Fibroblast of the conjunctiva (primary cell): Measurements from ENCODE around the gene RD3L.
"Not testable (repeated sequence)": the region's sequence is repeated elsewhere in the genome, so short reads cannot be mapped to it uniquely, and the experiment has no call there.

Experiments used
- DNase-seq: peaks from one replicate; pipeline ENCODE4 v3.0.0-alpha.2; 2010; ENCODE audit warnings: low read depth

RD3L gene

DNA sequence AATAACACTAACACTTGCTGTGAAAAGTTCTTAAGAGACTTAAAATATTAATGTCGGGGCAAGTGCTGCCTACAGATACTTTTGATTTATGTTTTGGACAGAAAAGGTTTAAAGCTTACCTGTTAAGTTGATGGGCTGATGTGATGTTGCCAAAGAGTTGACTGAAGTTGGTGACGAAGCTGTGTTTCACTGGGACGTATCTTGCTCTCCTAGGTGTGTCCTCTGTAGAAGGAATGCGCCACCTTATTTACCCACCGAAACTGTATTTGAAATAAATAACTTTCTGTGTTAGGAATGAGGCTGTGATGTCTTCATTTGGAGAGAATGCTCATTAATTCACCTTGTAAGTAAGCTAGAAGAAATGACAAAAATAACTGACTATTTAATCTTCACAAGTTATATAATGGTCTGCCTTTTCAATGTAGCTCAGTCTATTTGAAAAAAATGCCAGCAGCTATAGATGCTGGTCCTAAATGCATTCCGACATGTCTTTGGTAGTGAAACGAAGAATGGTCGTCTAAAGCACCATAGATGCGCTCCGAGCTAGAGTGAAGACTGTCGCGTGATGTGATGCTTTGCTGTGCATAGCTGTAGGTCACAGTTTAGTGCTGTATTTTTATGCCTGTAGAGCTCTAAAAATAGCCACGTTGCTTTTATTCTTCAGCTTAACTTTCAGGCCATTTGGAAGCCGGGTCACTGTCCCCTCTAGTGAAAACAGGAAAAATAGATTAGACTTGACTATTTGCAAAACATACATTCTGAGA, at the start of gene RD3L:
Gene RD3L (minus strand): TSS at position 557 of the 764 bp plus-strand sequence. CDS start 834 bp downstream, outside the sequence.
- DNase-seq, result no peak

DNA sequence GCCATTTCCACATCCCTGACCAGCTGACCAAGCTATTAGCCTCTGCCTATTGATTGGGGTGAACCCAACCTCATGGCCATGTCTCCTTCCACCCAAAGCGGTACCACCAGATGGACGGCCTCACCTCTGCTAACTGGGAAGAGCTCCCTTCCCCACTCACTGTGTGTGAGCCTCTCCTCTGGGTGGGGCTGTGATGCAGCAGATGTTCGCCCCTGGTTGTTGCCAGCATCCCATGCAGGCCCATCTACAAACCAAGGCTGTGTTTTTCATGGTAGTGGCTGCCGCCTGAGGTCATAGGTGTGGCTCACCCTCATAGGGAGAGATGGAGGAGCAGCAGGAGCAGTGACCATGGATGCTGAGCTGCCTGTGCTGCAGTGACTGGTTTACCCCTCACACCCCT, 47.6 kb upstream of the RD3L start:
- DNase-seq, result no peak

DNA sequence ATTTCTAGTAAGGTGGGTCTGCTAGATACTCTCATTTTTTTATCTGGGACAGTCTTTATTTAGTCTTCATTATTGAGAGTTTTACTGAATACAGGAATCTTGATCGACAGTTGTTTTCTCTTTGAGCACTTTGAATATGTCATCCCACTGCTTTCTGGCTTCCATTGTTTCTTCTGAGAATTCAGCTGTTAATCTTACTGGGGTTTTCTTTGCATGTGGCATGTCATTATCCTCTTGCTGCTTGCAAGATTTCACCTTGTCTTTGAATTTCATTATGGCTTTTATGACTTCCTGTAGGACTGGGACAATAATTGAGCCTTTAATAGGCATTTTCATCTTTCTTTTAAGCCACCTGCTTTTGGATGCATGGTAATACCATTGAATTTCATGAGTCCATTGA, 46.7 kb upstream of the RD3L start:
- DNase-seq, result no peak

DNA sequence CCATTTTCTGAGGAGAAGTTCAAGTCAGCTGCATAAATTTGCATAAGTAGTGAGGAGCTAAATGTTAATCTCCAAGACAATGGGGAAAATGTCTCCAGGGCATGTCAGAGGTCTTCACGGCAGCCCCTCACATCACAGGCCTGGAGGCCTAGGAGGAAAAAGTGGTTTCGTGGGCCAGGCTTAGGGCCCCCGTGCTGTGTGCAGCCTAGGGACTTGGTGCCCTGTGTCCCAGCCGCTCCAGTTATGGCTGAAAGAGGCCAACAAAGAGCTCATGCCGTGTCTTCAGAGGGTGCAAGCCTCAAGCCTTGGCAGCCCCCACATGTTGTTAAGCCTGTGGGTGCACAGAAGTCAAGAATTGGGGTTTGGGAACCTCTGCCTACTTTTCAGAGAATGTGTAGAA, 41.9 kb upstream of the RD3L start:
- DNase-seq, result no peak

DNA sequence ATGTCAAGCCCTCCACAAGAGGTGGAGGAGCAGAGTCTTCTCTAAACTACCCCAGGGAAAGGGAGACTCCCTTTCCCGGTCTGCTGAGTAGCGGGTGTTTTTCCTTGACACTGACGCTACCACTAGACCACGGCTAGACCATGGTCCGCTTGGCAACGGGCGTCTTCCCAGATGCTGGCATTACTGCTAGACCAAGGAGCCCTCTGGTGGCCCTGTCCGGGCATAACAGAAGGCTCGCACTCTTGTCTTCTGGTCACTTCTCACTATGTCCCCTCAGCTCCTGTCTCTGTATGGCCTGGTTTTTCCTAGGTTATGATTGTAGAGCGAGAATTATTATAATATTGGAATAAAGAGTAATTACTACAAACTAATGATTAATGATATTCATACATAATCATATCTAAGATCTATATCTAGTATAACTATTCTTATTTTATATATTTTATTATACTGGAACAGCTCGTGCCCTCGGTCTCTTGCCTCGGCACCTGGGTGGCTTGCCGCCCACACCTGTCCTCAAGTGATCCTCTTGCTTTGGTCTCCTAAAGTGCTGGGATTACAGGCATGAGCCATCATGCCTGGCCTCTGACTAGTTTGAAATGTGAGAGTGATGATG, 38.4 kb upstream of the RD3L start:
- not testable (repeated sequence) for DNase-seq

DNA sequence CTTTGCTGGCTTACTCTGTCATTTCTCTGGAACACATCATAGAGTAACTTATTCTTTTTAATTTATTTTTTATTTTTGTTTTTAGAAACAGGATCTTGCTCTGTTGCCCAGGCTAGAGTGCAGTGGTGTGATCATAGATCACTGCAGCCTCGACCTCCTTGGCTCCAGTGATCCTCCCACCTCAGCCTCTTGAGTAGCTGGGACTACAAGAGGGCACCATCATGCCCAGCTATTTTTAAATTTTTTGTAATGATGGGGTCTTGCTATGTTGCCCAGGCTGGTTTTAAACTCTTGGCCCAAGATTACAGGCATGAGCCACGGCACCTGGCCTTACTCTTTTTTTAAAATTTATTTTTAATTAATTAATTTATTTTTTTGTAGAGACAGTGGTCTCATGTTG, 32.2 kb upstream of the RD3L start:
- DNase-seq, result no peak

DNA sequence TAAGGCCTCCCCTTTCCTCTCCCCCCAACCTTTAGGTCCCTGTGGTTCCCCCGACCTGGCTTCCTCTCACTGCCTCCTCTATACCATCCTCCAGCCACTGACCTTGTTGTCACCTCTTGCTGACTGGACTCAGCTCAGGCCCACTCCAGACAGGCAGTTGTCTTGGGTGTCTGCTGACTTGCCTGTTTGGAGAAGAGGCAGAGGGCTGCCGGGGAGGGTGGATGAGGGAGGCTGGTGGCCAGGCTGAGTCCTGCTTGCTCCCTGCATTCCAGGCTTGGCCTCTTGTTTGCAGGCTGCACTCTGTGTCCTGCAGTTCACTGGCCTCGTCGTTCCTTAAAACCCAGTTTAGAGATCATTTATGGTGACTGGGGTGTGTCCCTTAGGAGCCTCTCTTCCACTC, 31.0 kb upstream of the RD3L start:
- no peak for DNase-seq

DNA sequence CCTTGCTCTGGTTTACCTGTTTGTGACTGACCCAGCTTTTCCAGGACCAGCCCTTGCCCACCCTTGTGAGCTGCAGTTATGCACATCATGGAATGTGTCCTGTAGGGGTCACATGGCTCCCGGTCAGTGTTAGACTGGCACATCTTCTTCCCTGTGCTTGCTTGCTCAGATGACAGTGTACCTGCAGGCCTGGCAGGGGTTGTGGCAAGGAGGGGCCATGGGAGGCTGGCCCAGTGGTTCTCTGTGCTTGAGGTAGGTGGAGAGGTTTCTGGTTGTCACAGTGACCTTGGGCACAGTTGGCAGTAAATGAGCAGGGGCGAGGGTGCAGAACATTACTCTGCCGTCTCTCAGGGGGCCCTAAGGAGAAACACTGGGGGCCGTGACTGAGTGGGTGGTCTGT, 27.6 kb upstream of the RD3L start:
- no peak for DNase-seq

DNA sequence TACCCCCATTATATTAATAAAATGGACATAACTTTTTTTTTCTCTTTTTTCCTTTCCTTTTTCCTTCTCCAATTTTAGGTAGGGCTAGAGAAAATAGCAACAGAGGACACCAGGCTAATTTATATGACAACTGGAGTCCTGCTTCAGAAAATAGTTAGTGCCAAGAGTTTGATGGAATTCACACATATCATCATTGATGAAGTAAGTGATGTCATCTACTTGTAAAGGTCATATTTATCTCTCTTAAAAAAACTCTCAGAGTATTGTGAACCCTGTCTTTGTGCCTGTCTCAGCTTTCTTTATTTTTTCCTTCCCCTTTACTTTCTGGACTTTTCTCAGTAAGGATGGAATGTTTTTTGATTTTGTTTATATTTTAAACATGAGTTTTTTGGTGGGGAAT, 24.3 kb upstream of the RD3L start:
- no peak for DNase-seq

DNA sequence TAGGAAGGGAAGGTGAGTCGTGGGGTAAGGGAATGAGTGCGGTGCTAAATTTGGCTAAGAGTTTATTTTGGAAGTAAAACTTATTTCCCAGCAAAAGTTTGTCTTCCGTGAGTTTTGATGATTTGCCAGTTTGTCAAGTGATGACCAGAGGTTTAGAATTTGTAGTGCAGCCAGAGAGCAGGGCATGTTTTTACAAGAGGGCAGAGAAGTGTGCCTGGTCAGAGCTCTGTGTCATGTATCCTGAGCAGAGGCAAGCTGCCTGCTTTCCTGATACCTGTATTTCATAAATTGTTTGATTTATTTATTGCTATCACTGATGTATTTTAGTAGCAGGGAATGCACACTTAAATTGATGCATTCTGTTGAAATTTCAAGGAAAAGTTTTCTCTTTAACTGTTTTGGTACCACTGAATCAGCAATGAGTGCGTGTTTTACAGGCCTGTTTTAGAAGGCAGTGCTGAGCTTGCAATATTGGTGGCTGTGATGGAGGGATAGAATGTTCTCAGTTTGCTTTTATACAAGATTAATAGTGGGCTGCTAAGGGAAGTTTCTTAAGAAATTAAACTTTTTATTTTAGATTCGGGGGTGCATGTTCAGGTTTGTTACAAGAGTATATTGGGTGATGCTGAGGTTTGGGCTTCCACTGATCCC, 19.7 kb upstream of the RD3L start:
- DNase-seq, result no peak

DNA sequence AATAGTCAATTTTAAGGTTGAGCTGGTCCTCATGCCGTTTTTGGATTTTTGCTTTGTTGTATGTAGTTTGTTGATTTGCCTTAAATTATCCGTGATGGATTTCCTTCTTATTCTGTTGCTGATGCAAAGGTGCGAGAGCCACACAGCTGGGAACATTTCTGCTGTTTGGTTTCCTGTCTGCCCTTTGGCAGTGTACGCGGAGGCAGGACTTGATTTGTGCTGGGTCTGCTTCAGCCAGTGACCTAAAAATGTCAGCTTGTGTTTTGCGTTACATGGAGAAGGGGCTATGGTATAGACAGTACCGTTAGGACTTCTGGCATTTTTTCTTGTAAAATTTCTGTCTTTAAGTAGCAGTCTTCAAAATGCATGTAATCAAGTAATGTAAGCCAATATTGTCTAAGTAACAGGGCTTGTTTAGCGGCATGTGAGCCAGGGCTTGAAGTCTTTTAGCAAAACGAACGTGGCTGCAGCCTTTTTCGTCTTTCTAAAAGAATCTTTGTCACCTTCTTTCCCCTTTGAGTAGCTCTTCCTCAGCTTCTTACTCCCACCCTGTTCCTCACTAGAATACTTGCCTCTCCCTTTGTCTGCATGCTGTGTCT, 18.2 kb upstream of the RD3L start:
- DNase-seq, result no peak

DNA sequence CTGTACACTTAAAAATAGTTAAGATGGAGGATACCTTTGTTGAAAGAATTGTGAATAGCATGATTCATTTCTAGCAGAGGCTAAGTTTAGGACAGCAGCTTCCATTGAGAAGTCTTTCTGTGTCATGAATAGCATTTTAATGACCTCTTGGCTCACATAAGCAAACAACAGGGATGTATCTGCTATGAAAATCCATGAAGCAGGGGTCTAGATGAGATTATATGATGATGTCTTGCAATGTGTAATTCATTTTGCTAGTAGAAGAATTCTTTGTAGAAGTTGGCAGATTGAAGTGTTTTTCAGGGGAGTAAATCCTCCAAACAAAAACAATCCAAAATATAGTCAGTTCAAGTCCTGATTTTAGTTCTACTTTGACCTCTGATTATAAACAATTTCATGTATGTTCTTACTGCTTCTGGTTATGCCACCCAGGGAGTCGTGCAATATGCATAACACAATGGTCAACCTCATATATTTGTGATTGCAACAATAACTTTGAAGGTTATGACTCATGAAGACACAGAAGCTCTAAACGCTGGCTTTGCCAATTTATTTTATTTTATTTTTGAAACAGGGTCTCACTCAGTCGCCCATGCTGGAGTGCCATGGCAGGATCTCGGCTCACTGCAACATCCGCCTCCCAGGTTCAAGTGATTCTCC, 6.9 kb upstream of the RD3L start:
- DNase-seq, result no peak

DNA sequence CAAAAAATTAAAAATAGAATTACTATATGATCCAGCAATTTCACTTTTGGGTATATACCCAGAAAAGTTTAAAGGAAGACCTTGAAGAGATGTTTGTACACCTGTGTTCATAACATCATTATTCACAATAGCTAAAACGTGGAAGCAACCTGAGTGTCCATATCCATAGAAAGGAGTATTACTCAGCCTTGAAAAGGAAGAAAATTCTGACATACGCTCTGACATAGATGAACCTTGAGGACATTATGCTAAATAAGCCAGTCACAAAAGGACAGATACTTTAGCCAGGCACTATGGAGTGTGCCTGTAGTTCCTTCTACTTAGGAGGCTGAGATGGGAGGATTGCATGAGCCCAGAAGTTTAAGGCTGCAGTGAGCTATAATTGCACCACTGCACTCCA, 6.1 kb upstream of the RD3L start:
- no peak for DNase-seq

DNA sequence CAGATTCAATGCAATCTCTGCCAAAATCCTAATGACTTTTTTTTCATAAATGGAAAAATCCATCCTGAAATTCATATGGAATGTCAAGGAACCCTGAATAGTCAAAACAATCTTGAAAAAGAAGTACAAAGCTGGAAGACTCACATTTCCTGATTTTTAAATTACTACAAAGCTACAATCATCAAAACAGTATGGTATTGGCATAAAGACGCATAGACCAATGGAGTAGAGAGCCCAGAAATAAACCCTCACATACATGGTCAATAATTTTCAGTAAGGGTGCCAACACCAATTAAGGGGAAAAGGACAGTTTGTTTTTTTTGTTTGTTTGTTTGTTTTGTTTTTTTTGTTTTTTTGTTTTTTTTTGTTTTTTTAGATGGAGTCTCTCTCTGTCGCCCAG, 4.6 kb upstream of the RD3L start:
- DNase-seq, result no peak

DNA sequence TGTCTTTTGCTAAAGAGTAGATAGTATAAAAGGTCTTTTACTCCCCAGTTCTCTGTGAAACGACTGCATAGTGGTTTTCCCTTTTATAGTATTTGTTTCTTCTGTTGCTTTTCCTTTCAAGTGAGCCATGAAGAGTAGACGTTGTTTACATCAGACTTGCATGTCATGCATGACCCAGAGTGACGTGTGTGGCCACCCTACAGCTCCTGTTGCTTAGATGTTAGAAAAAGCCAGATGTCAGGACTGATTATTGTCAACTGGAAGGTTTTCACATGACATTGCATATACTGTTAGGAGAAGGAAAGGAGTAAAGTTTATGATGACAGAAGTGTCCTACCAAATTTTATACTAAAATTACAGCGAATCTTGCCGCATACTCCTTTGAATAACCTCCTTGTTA, 1.3 kb upstream of the RD3L start:
- no peak for DNase-seq

DNA sequence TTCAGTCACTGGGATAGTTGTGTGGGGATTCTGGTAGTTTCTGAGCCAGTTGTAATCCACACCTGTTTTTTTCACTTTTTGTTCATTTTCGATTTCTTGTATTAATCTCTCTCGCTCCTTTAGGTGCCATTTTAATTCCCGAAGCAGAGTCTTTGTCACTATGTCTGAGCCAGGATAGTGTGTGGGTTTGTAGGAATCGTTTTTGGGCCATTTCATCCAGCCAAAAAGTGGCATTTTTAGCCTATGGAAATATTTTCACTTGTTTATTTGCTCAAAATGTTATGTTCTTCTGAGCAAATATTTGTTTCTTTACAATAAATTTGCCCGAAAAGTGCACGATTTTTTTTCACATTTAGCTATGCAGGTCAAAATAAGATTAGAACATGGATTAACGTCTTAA, 867 bp downstream of the RD3L start:
- no peak for DNase-seq

DNA sequence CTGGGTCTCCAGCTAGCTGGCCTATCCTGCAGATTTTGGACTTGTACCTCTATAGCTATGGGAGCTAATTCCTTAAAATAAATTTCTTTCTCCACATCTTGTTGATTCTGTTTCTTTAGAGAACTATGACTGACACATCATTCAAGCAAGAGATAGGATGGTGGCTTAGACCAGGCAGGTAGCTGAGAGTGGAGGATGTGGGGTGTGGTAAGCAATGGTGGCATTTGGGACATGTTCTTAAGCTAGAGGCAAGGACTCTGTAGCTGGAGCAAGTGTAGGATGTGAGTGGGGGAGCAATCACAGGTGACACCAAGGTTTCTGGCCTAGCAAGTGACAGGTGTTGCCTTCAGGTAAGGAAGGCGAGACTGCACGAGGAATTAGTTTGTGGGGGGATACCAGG, 7.2 kb downstream of the RD3L start:
- DNase-seq, result no peak

DNA sequence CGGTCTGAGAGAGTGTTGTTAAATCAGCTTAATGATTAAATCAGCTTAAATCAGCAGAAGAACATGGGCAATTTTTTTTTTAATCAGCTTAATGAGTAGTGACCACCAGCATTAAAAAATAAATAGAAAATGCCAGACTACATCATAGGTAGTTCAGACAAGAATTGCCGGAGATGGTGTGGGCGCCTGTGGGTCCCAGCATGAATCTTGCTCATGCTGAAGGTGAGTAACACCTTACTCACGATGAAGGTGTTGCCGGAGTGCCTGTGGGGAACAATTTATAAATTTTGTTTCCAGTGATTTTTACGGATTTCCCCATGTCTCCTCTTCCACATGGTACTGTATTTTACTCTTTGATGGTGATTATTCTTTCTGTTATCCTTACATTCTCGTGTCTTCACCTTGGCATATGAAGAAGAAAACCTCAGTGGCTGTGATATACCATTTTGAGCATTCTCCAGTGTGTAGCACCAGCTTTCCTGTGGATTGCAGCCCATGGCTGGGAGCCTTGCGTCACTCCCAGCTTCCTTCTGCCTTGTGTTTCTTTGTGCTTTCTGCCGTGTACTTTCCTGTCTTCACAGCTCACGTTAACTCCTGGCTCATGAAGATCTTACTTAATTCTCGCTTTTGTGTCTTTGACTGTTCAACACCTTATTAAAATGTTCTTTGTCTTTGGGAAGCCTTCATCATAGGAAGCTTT, 9.4 kb downstream of the RD3L start:
- DNase-seq, result no peak

DNA sequence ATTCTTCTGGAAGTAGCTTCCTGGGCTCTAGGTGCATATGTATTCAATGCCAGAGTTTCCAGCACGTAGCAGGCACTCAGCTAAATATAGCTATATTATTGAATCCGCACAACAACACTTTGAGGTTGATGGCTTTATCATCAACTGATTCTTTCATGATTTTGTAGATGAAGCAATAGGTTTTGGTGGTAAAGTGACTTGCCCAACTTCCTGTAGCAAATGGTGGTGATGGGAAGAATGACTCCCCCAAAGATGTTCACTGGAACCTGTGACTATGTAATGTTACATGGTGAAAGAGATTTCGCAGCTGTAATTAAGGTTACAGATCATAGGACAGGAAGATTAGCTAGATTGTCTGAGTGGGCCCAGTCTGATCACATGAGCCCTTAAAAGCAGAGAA, 10.9 kb downstream of the RD3L start:
- DNase-seq, result no peak

DNA sequence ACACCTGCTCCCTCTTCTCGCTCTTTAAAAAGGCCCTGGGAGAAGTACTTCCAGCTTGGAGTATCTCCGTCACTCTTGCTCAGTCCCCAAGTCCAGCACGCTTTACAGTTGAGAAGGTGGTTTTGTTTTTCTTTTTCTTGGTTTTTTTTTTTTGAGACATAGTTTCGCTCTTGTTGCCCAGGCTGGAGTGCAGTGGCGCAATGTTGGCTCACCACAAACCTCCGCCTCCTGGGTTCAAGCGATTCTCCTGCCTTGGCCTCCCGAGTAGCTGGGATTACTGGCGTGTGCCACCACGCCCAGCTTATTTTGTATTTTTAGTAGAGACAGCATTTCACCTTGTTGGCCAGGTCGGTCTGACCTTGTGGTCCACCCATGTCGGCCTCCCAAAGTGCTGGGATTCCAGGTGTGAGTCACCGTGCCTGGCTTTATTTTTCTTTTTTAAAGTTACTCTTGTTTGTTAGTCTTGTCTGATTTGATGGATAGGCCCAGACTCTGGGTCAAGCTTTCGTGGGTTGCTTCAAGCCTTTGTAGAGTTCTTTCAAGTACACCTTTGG, 12.2 kb downstream of the RD3L start:
- no peak for DNase-seq

DNA sequence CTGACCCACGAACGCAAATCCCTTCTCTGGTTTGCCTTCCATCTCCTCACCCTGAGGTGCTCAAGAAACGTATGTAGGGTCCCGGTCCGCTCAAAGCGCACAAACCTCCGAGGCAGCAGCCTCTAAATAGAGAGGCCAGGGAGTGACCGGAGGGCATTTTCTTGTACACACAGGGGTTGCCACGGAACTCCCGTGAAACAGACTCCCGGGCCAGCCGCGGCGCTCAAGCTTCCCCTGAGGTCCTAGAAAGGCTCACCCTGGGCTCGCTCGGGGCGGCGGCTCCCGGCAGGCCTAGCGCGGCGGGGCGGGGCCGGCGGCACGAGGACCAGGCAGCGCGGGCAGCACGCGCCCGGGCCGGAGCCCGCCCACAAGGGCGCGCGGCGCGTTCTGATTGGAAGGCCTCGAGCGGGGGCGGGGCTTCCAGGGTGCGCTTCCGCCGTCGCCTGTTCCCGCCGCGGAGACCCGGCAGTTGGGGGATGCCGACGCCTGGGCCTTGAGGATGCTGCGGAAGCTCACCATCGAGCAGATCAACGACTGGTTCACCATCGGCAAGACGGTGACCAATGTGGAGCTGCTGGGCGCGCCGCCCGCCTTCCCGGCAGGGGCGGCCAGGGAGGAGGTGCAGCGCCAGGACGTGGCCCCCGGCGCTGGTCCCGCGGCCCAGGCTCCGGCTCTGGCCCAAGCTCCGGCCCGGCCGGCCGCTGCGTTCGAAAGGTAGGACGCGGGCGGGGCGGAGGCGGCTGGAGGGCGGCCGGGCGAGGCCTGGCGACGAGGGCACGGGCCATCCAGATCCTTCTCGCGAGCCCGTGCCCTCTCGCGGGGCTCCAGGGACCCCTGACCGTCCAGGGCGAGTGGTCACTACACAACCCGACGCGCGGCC, 14.1 kb downstream of the RD3L start, which contains the start of gene TDRD9:
Gene TDRD9 (plus strand): TSS at position 446 of the 880 bp plus-strand sequence. CDS start 54 bp downstream, at position 500.
- no peak for DNase-seq
